Measurements from ENCODE around the gene PTPRN. TPM values are rescaled to one million over a fixed set of nuclear protein-coding genes. Genes with fewer than 3 reads are reported as not detected.
A peak's percentile ranks its signal among the peaks of the same experiment; 100 is the strongest.

Gene PTPRN
- total RNA-seq, 1 experiment from 2014 or later: not detected

DNA sequence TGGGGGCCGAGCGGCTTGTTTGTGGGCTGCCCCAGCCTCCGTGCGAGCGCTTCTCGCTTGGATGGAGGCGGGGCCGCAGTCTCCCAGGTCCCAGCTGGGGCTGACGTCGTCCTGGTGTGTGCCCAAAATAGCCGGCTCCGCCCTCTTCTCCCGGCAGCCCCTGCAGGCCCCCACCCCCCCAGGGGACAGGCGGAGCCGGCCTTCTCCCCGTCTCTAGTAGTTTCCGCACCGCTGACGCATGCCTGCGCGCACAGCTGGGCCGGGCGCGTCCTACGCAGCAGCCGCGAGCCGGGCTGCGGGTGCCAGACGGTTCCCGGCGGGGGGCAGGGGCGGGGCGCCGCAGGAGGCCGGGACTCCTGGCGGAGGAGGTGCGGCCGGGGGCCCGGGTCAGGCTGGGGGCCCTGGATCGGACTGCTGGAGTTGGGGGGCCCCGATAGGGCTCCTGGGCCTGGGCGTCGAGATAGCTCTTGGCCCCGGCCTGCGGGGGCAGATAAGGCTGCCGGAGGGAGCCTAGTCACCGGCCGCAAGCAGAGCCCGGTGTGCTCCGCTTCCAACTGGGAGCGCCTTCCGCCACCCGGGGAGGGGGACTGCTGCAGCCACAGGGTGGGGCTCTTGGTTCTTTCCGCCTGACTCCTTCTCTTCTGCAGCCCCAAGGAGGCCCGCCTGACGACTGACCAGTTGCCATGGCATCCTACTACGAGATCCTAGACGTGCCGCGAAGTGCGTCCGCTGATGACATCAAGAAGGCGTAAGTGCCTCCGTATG lies 29.9 kb downstream of the PTPRN start, which contains the start of gene DNAJB2:
Gene DNAJB2 (plus strand): TSS at position 216 of the 765 bp plus-strand sequence. CDS start 468 bp downstream, at position 684.
- Mint-ChIP-seq H3K9me3 (ENCODE audit: low read depth, unreplicated experiment) (no peaks in the 10 kb centered on the region), H3K4me1 (ENCODE audit: low read depth, unreplicated experiment) (peaks cover 48% of the 10 kb centered on the region), H3K27me3 (ENCODE audit: unreplicated experiment) (no peaks in the 10 kb centered on the region), H3K4me3 (ENCODE audit: low read depth, unreplicated experiment) (peak within 1 kb of the TSS; percentile 87), H3K36me3 (ENCODE audit: insufficient read depth, unreplicated experiment) (peaks cover 32% of the 10 kb centered on the region), H3K27ac (ENCODE audit: unreplicated experiment) (peak within 1 kb of the TSS; percentile 83)
- intact Hi-C loops (cut with micrococcal nuclease; ENCODE audit: unreplicated experiment): loop anchor here (1.0 to 5.0 kb wide), 2 partner anchors 30 to 62 kb away; partner anchors contain the start of gene ABCB6
- BruUV-seq (replicated peaks): no TSS peak
- CTCF ChIA-PET: interaction anchor here (0.6 to 4.0 kb wide), 10 partner anchors 8 to 103 kb away, joined by 3 to 41 read pairs (median 4); partner anchors contain the start of genes ANKZF1, ATG9A, CNPPD1 and TUBA4A
- peak; percentile 99 for DNase-seq
- TF ChIP-seq, protein P1, sequence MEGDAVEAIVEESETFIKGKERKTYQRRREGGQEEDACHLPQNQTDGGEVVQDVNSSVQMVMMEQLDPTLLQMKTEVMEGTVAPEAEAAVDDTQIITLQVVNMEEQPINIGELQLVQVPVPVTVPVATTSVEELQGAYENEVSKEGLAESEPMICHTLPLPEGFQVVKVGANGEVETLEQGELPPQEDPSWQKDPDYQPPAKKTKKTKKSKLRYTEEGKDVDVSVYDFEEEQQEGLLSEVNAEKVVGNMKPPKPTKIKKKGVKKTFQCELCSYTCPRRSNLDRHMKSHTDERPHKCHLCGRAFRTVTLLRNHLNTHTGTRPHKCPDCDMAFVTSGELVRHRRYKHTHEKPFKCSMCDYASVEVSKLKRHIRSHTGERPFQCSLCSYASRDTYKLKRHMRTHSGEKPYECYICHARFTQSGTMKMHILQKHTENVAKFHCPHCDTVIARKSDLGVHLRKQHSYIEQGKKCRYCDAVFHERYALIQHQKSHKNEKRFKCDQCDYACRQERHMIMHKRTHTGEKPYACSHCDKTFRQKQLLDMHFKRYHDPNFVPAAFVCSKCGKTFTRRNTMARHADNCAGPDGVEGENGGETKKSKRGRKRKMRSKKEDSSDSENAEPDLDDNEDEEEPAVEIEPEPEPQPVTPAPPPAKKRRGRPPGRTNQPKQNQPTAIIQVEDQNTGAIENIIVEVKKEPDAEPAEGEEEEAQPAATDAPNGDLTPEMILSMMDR (IDR thresholded peaks at IDR 0.05; ENCODE audit: unreplicated experiment): no peak

DNA sequence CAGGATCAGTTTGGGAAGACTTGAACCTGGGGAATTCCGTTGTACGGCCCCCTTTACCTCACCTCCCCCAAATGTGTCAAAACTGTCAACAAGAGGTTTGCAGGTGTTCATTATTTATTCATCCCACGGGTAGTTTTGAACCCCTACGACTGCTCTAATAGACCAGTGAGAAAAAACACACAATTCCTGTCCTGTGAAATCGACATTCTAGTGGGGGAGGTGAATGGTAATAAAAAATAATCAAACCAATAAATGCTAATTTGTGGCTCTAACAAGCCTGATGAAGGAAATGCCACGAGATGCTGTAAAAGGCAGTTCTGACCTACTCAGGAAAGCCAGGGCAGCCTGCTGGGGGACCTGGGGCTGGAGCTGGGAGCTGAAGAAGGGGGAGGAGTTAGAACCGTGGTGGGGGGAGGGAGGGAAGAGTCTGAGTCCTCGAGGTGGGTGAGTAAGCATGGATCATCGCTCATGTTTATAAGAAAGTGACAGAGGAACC lies 30.5 kb downstream of the PTPRN start:
- H3K4me1 Mint-ChIP-seq (ENCODE audit: low read depth, unreplicated experiment): peaks cover 54% of the 10 kb centered on the region
- TSS peak; percentile 93 for BruUV-seq (replicated peaks)
- no peak for DNase-seq
- no peaks in the 10 kb centered on the region for H3K9me3 Mint-ChIP-seq (ENCODE audit: low read depth, unreplicated experiment)
- peak overlapping the region; percentile 83 for H3K27ac Mint-ChIP-seq (ENCODE audit: unreplicated experiment)
- no peaks in the 10 kb centered on the region for H3K27me3 Mint-ChIP-seq (ENCODE audit: unreplicated experiment)
- H3K36me3 Mint-ChIP-seq (ENCODE audit: insufficient read depth, unreplicated experiment): peaks cover 39% of the 10 kb centered on the region
- TF ChIP-seq, protein P1 (IDR thresholded peaks at IDR 0.05; ENCODE audit: unreplicated experiment): no peak
- intact Hi-C loops (cut with micrococcal nuclease; ENCODE audit: unreplicated experiment): loop anchor here (1.0 to 5.0 kb wide), 2 partner anchors 29 to 61 kb away; partner anchors contain the start of gene ABCB6
- CTCF ChIA-PET: interaction anchor here (0.6 to 4.0 kb wide), 11 partner anchors 9 to 102 kb away, joined by 3 to 41 read pairs (median 3); partner anchors contain the start of genes ANKZF1, ATG9A, CNPPD1 and GLB1L
- peak overlapping the region; percentile 87 for H3K4me3 Mint-ChIP-seq (ENCODE audit: low read depth, unreplicated experiment)

DNA sequence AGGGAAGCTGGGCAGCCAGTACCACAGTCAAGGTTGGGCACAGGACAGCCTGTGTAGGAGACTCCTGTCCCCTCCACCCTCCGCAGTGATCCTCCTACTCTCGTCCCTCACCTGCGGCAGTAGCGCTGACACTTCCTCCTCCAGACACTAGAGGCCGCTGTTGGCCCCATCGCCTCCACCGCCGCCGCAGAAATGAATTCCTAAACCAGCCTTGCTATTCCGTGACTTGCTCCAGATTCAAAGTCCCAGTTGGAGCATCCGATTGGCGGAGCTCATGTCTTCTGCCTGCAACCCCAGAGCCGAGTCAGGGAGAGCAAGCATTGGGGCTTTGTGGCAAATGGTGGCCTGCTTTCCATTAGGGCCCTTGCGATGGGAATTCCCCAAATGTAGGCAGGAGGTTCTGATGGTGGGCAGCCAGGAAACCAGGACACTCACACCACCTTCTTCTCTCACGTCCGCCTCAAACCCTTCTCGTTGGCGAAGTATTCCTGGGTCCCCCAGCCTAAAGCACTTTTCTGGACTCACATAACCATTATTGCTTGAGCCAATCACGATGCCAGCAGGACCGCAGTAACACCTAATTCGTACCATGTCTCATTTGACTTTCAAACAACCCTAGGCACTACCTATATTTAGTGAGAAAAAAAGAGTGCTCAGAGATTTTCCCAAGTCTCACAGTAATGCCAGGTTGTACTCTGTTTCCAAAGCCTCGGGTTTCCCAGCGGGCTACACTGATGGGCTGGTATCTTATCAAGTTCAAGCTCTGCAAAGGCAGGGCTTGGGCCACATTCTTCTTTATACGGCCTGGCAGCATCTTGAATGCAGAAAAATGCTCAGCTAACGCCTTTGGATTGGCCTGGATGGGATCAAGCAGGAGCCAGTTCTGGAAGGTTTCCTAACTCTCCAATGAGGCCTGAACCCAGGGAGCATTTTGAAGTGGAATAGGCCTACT lies 31.2 kb downstream of the PTPRN start:
- CTCF ChIA-PET: interaction anchor here (0.6 to 4.0 kb wide), 11 partner anchors 12 to 101 kb away, joined by 3 to 41 read pairs (median 4); partner anchors contain the start of genes CNPPD1, GLB1L, STK16 and TUBA4A
- no peaks in the 10 kb centered on the region for H3K9me3 Mint-ChIP-seq (ENCODE audit: low read depth, unreplicated experiment)
- peak; percentile 86 for DNase-seq
- no peaks in the 10 kb centered on the region for H3K27me3 Mint-ChIP-seq (ENCODE audit: unreplicated experiment)
- intact Hi-C loops (cut with micrococcal nuclease; ENCODE audit: unreplicated experiment): loop anchor here (5.0 kb wide), 1 partner anchor 61 kb away; the partner anchor contains the start of gene ABCB6
- no TSS peak for BruUV-seq (replicated peaks)
- peaks cover 39% of the 10 kb centered on the region for H3K36me3 Mint-ChIP-seq (ENCODE audit: insufficient read depth, unreplicated experiment)
- H3K4me1 Mint-ChIP-seq (ENCODE audit: low read depth, unreplicated experiment): peaks cover 57% of the 10 kb centered on the region
- peak overlapping the region; percentile 83 for H3K27ac Mint-ChIP-seq (ENCODE audit: unreplicated experiment)
- TF ChIP-seq, protein P1 (IDR thresholded peaks at IDR 0.05; ENCODE audit: unreplicated experiment): peak; percentile 95
- peak overlapping the region; percentile 87 for H3K4me3 Mint-ChIP-seq (ENCODE audit: low read depth, unreplicated experiment)
